Brain microvascular endothelial cell (primary cell): ENCODE measurements around the gene ZNF554.
"Not testable (repeated sequence)": the region's sequence is repeated elsewhere in the genome, so short reads cannot be mapped to it uniquely, and the experiment has no call there.

Source experiments
- DNase-seq: peaks from one replicate; pipeline ENCODE4 v3.0.0-alpha.2; 2020
- H3K27ac ChIP-seq: fragments of 250-450 bp; sonication (Bioruptor Pico); 2 replicates; pipeline ENCODE4 v1.5.1; 2020; ENCODE audit warnings: mild to moderate bottlenecking, moderate library complexity
- H3K27me3 ChIP-seq: fragments of 250-450 bp; sonication (Bioruptor Pico); replicated peaks from 2 replicates; pipeline ENCODE4 v1.5.1; 2020; ENCODE audit warnings: mild to moderate bottlenecking
- H3K36me3 ChIP-seq: fragments of 250-450 bp; sonication (Bioruptor Pico); replicated peaks from 2 replicates; pipeline ENCODE4 v1.5.1; 2020; ENCODE audit warnings: mild to moderate bottlenecking
- H3K4me3 ChIP-seq: 2 replicates; pipeline ENCODE4 v1.5.1; 2011; ENCODE audit warnings: low read depth, mild to moderate bottlenecking, control low read depth, low read length, moderate library complexity
- in situ Hi-C: cut with HindIII; loops from 2 replicates; pipeline ENCODE4 v1.10.0; 2017; ENCODE audit warnings: low sequenced_read_pairs, low pct_ligation_motif_present
- TF ChIP-seq, protein P1 (sequence below): IDR thresholded peaks from 2 replicates; pipeline ENCODE4 v1.5.1; 2011; ENCODE audit warnings: low read depth, mild to moderate bottlenecking, moderate library complexity, low read length, control low read depth, inconsistent platforms; ENCODE audit errors: missing control alignments

ZNF554 gene

DNA sequence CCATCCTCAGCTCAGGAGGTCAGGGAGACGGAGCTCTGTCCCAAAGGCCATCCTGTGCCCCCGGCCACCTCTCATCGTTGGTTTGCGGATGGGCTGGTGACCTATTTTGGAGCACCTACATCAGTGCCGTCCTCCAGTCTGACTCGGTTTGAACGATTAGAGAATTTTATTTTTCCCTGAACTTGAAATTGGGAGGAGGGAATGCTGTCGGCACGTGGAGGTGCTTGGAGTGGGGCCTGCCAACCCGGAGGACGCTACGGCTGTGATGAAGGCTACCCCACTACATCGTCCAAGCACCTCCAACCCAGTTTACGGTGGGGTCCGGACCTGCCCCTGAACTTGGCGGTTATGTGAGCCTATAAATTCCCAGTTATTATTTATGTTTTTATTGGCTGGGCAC is 3.0 kb upstream of the ZNF554 start:
- Histone ChIP-seq H3K27me3 (no peaks in the 10 kb centered on the region), H3K36me3 (peaks cover 11% of the 10 kb centered on the region), H3K4me3 (no peak overlapping the region), H3K27ac (no peak overlapping the region)
- in situ Hi-C loops = no loop called here
- TF ChIP-seq, protein P1, sequence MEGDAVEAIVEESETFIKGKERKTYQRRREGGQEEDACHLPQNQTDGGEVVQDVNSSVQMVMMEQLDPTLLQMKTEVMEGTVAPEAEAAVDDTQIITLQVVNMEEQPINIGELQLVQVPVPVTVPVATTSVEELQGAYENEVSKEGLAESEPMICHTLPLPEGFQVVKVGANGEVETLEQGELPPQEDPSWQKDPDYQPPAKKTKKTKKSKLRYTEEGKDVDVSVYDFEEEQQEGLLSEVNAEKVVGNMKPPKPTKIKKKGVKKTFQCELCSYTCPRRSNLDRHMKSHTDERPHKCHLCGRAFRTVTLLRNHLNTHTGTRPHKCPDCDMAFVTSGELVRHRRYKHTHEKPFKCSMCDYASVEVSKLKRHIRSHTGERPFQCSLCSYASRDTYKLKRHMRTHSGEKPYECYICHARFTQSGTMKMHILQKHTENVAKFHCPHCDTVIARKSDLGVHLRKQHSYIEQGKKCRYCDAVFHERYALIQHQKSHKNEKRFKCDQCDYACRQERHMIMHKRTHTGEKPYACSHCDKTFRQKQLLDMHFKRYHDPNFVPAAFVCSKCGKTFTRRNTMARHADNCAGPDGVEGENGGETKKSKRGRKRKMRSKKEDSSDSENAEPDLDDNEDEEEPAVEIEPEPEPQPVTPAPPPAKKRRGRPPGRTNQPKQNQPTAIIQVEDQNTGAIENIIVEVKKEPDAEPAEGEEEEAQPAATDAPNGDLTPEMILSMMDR = no peak
- DNase-seq = no peak

DNA sequence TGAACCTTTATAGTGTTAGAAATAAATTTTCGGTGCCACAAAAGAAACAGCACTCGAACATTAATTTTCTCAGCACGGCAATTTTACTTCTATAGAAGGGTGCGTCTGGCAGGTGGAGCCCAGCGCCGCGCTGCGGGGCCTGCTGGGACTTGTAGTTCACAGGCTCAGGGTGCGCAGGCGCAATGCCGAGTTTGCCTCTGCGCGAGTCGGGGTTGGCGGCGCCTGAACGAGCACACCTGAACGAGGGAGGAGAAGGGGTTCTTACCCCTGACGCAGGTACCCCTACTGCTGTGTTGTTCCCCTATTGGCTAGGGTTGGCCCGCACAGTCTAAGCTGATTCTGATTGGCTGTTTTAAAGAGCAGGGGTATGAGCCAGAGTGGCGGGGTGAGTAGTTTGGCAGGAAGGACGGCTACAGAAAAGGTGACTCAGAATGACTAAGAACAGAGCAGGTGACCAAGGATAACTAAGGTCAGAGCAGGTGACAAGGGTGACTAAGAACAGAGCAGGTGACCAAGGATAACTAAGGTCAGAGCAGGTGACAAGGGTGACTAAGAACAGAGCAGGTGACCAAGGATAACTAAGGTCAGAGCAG is 2.3 kb upstream of the ZNF554 start:
- DNase-seq, H3K27me3 ChIP-seq, in situ Hi-C loops, H3K27ac ChIP-seq, H3K4me3 ChIP-seq: not testable (repeated sequence)
- peaks cover 11% of the 10 kb centered on the region for H3K36me3 ChIP-seq

DNA sequence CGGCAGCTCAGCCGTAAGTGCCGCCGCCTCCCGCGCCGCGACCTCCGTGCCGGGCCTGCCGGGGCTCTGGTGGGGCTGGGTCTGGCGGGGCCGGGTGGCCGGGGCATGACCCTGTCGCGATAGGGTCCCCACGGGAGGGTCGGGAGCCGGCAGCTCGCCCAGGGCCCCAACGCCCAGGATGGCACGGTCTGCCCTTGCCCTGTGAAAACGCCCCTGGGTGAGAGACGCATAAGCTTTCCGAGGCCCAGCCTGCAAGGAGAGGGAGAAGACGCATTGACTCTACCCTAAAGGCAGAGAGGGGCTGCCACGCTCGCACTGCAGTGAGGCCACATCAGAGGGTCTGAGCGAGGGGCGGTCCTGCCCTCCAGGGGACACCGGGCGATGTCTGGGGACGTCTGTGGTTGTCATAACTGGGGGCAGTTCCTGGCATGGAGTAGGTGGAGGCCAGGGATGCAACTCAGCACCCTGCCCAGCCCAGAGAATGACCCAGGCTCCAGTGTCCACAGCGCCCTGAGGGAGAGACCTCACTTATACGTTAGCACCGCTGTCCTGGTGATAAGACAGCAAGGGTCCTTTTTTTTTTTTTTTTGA is 539 bp downstream of the ZNF554 start:
- no peak for DNase-seq
- TF ChIP-seq, protein P1 = no peak
- Histone ChIP-seq H3K36me3 (no peaks in the 10 kb centered on the region), H3K27me3 (no peaks in the 10 kb centered on the region), H3K4me3 (peak overlapping the region; percentile 68), H3K27ac (no peak overlapping the region)
- in situ Hi-C loops = no loop called here

DNA sequence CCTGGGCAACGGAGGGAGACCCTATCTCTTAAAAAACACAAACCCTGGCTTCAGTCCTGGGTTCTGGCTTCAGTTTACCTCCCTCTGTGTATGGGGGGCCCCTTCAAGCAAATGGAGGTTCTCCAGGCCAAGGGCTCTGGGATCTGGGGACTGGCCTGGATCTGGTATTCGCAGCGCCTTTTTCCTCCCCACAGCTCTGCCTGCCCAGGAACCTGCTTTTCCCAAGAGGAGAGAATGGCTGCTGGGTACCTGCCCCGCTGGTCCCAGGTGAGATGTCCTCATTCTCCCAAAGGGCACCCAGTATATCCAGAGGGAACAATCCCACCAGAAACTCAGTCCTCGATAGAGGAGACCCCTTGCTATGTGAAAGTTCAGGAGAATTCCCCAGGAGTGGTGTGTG is 3.2 kb downstream of the ZNF554 start:
- H3K27ac ChIP-seq = no peak overlapping the region
- no peaks in the 10 kb centered on the region for H3K36me3 ChIP-seq
- no peak overlapping the region for H3K4me3 ChIP-seq
- no peak for DNase-seq
- no peaks in the 10 kb centered on the region for H3K27me3 ChIP-seq
- in situ Hi-C loops = no loop called here
- TF ChIP-seq, protein P1 = no peak

DNA sequence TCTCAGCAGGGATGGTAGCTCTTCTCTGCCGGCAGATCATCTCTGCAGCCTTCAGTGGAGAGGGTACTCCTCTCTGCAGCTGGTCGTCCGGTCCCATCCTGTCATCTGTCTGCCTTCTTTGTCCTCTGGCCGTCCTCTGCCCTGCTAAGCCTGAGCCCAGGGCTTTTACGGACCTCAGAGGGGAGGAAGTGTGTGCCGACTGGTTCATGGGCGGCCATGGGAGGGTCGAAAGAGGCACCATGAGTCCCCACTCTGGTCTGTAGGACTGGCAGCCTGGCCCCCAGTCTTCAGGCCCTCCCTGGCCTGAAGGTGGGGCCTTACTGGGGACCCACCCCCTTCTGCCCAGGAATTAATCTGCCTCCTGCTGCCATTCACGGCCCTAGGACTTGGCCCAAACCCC is 4.0 kb downstream of the ZNF554 start:
- H3K27me3 ChIP-seq = no peaks in the 10 kb centered on the region
- in situ Hi-C loops = no loop called here
- no peak overlapping the region for H3K27ac ChIP-seq
- TF ChIP-seq, protein P1 = no peak
- H3K4me3 ChIP-seq = no peak overlapping the region
- no peaks in the 10 kb centered on the region for H3K36me3 ChIP-seq
- DNase-seq = no peak

DNA sequence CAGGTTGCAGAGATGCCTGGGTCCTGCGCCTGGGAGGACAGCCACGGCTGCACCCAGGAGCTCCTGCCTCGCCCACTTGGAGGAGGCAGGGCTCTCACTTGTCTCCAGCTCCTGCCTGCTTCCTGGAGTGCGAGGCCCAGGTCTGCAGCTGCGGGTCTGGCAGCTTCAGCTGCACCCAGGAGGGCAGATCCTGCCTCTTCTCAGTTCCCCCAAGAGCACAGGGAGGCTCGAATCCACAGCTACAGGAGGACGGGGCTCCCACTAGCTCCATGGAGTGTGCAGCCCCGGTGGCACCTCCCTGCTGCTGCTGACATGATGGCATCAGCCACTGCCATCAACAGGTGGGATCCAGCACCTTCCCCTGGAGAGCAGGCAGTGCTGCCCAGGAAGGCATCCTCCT is 4.5 kb downstream of the ZNF554 start:
- H3K36me3 ChIP-seq = no peaks in the 10 kb centered on the region
- in situ Hi-C loops = no loop called here
- H3K4me3 ChIP-seq = no peak overlapping the region
- no peaks in the 10 kb centered on the region for H3K27me3 ChIP-seq
- no peak overlapping the region for H3K27ac ChIP-seq
- TF ChIP-seq, protein P1 = no peak
- no peak for DNase-seq
